HPDE6-E6E7 (cell line): ENCODE measurements around the gene NINJ2.

Experiments
- DNase-seq: peaks from one replicate; pipeline ENCODE4 v3.0.0; 2011; ENCODE audit warnings: missing footprints; ENCODE audit errors: extremely low spot score

NINJ2 gene

GRCh38 chr12:673849-674248 is 10.6 kb upstream of the NINJ2 start:
- DNase-seq = no peak

- DNase-seq = no peak
These were observed 6.3 kb upstream of the NINJ2 start for GRCh38 chr12:669576-669945.

- no peak for DNase-seq
These were observed 4.8 kb upstream of the NINJ2 start for GRCh38 chr12:668090-668481.

- DNase-seq = no peak
These were observed 3.6 kb upstream of the NINJ2 start for GRCh38 chr12:666766-667308.

GRCh38 chr12:666066-666465 is 2.8 kb upstream of the NINJ2 start:
- DNase-seq = no peak

DNA sequence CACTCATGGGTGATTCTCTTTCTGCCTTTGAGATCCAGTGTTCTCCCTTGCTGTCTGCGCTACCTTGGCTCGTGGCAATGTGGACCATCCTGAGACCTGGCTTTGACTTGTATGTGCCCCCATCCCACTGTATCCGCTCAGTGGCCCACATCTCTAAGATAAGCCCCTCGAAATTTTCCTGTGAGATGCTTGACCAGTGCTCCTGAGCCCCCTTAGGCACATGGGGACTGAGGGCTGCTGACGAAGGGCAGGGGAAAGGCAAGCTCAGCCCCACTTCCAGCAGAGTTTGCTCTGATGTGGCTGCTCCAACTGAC is 1.5 kb upstream of the NINJ2 start:
- no peak for DNase-seq

DNA sequence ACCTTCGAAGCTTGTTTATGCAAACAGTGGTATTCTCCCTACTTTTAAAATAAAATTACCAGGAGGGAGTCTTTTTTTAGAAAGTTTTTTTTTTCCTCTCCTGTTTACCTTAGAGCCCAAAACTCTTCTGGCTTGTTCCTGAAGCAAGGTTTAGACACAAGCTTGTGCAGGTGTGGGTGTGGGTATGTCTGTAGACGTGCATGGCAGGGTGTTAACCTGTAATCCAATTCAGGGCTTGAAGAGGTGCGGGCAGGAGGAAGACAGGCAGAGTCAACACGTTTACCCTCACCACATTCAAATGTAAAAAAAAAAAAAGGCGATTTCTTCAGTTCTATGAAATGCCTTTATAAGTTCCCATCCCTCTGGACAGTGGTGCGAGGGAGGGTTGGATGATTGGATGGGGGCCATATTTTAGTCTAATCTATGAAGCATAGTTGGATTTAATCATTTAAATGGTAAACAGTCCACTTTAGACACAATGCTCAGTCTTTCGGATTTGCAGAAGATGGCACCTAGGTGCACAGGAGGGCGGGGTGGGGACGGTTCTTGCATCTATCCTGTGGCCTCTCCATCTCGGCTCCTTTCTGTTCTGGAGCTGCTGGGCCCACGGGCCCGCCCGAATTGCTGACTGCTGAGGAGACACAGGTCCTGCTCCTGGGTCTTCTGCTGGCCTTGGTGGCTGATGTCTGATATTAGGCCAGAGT is 982 bp upstream of the NINJ2 start:
- no peak for DNase-seq

DNA sequence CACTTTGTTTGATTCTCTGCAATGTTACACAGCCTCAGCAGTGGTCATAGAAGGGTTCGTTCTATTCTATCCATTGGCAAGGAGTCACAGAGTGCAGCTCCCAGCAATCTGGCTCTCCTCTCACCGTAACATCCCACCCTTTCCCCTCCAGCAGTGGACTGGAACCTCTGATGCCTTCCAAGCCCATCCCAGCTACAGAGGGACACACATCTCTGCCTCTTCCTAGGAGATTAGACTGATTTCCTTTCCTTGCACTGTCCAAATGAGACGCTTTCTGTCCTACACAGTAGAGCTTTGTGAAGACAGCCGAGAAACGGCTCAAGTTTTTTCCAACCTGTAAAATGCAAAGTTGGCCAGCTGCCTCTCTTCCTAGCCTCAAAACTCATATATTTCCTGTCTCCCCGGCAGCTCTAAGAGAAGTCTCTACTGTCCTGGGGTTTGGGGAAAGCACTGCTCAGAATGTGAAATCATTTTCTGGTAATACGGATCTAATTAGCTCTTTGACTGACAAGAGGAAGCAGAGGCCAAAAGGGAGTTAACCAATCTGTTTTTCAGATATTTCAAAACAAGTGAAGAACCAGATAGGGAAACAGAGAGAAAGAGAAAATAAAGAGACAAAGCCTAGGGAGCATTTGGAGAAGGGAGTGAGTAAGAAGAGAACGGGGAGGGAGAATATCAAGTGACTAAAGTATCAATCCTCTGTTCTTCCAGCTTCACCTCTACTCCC is 516 bp downstream of the NINJ2 start:
- DNase-seq = no peak

GRCh38 chr12:661720-662486 is 1.3 kb downstream of the NINJ2 start:
- DNase-seq = no peak

DNA sequence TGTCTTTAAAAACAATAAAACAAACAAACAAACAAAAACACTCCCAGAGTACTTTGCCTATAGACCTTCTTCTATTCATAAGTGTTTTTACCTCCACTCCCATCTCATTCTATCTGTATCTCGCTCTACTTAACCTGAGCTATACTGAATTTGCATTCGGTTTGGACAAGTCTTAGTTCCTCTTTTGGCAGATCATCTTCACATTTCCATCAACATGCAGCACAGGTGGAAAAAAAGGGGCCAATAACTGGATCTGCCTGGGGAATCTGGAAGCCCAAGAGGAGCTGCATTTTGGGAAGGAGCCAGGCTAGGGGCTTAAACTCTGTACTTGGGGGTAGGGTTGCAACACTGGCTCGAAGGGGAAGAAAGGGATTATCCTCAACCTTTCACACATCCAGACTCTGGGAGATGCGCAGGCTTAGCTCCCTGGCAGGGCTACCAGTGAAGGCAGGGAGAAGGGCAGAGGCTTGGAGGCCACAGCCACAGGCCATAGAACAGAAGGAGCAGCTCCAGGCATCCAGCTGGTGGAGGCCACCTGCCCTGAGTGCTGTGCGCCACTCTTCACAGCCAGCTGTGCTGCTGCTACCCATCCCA is 4.1 kb downstream of the NINJ2 start:
- no peak for DNase-seq

DNA sequence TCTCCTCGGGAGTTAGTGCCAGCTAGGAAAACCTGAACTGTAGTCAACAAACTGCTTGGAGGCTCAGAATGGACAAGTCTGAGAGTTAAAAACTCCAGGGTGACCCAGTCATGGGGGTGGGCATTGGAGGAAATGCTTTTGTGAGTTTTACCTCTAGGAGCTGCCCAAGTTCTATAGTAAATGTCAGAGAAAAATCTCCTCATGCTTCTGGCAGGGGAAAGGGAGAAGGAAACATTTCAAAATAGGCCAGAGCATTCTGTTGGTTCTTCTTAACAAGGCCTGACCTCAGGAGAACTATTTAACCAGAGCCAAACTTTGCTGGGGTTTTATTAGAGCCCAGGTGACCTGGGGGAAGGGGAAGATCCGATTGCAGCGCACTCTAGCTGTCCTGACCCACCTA is 12.3 kb downstream of the NINJ2 start:
- DNase-seq = no peak

DNA sequence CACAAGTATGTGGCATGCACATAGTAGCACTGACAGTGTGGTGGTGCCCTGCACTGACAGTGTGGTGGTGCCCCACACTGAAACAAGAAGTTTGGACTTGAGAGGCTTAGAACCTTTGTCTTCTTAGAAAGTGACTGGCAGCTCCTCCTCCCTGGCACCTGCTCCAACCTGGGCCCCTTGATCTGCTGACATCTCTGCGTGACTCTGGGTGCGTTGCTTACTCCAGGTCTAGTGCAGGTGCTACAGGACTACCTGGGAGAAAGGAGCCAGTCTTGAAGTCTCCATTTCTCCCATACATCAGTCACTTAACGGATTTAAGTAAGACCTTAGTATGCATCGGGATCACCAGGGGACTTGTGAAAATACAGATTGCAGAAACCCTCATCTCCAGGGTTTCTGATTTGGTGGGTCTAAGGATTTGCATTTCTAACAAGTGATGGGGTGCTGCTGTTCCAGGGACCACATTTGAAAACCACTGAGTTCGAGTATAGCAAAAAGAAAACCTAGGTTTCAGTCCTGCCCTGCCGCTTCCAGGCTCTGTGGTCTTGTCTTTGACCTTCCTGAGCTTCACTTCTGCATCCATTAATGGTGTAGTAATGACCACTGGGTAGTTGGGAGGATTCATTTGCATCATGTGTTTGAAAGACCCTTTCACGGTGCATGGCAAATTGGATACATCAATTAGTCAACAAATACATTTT is 15.7 kb downstream of the NINJ2 start:
- DNase-seq = no peak

DNA sequence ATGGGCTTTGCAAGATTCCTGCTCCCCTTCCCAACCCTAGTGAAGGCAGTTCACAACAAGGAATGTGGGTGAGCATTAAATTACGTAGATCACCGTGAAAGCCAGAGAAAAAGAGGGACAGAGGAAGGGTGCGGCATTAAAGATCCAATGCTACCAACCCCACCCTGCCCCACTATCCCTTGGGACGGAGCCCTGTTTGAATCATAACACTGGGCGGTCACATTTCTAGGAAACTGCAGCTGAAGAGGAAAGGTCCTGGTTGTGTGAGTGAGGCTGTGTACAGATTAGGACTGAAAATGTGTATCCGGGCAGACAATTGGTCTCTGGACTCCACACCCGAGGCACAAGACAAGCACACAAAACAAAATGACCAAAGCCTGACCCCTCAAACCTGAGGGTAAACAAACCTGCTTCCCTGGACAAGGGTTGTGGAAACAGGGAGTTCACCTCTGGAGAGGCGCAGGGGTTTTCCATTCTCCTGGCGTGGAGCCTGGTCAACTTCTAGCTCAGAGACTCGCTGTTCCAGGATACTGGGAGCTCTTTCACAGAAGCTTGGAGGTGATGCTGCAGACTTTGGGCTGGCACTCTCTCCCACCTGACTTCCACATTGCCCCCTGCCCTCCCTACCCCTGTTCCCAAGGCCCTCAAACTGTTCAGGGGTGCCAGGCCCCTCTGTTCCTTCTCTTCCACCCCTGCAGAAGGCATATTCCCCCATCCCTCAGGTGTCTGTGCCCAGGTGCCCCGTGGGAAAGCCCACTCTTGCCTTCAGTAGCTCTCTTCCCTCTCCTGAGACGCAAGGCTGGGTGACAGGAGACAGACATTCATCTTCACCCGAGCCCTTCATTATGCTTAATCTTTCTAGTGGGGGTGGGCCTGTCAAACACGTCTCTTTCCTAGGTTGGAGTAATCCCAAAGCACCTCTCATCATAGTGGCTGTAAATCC is 16.5 kb downstream of the NINJ2 start:
- no peak for DNase-seq

- DNase-seq = no peak
These were observed 17.6 kb downstream of the NINJ2 start for GRCh38 chr12:645563-646071.

DNA sequence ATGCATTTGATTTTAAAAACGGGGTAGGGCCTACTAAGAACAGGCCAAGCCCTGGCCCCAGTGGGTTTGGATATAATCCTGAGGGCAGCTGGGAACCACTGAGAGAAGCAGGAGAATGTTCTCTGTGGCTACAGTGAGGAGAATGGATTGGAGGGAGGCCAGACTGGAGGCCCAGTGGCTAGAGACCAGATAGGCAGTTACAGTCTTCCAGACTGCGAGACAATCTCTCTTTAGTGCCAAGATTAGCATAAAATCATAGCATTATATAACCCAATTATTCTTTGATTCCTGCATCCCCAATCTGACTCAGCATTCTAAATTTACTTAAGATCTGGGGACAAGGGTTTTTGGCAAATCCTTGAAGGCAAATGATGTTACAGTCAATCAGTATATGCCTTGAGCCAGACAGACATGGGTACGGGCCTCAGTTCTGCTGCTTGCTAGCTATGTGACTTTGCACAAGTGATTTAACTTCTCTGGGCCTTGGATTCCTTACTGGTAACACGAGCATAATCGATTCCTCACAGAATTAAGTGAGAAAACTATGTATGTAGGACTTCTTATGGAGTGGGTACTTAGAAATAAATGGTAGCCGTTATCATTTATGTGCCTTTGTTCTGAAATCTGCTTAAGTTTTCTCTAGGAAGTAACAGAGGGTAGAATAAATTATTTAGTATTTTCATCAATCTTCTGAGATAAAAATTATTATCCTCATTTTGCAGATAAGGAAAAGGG is 18.3 kb downstream of the NINJ2 start:
- DNase-seq = no peak

- DNase-seq = no peak
These were observed 19.0 kb downstream of the NINJ2 start for GRCh38 chr12:644303-644639.

GRCh38 chr12:643475-644302 is 19.6 kb downstream of the NINJ2 start:
- no peak for DNase-seq

DNA sequence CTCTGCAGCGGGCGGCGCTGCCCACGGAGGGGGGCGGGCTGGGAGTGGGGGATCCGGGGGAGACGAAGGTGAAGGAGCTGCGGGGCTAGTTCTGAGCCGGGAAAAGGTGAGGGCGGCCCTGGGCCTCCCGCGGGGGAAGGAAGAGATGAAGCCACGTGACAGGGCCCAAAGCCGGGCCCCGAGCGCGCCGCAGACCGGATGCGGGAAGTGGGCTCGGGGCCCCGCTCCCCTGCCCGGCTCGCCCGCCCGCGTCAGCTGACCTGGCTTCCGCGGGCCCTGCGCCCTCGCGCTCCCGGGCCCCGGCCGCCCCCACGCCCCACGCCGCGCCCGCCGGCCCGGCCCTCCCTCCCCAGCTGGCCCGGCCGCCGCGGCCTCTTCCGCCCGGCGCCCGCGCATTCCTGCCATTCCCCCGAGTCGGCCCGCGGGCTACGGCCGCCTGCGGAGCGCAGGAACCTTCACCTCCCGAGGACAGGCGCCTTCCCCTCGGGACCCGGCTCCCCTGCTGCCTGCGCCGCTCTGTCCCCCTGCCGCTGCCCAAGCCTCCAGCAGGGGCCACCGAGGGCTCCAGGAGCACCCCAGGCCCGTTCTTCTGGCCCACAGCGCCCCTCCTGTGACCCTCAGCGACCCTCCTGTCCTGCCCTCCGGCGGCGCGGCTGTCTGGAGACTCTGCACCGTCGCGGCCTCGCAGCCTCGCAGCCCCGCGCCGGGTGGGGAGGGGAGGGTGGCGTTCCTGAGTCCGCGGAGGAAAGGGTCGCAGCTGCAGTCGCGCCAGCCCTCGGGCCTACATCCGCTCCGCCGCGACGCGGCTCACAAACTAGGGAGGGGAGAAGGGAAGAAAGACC is 20.4 kb downstream of the NINJ2 start:
- DNase-seq = peak; percentile 60
